Large intestine (tissue), 3 donors: ENCODE data around the gene PCTP. TPM values are rescaled to one million over a fixed set of nuclear protein-coding genes. Genes with fewer than 3 reads are reported as not detected.

Experiments used
- DNase-seq, 2 donors: peaks; one replicate each; pipeline versions ENCODE4 v3.0.0 to v3.0.0-alpha.2; 2013
- H3K27ac ChIP-seq: one replicate; pipeline ENCODE4 v1.5.1; 2013; ENCODE audit warnings: low read length
- H3K27me3 ChIP-seq: 2 replicates; pipeline ENCODE4 v1.6.1; 2013; ENCODE audit warnings: low read length; ENCODE audit not compliant: control insufficient read depth, insufficient read depth
- H3K36me3 ChIP-seq: 2 replicates; pipeline ENCODE4 v1.6.1; 2013; ENCODE audit warnings: low read length; ENCODE audit not compliant: control insufficient read depth, insufficient read depth
- H3K4me1 ChIP-seq: one replicate; pipeline ENCODE4 v1.6.1; 2013; ENCODE audit warnings: low read length; ENCODE audit not compliant: control insufficient read depth, insufficient read depth
- H3K4me3 ChIP-seq: one replicate; pipeline ENCODE4 v1.5.1; 2013; ENCODE audit warnings: low read length
- H3K9me3 ChIP-seq: one replicate; pipeline ENCODE4 v1.6.1; 2013; ENCODE audit warnings: mild to moderate bottlenecking, low read depth, low read length, moderate library complexity; ENCODE audit not compliant: control insufficient read depth
- WGBS: methylation state at CpG from one replicate; pipeline ENCODE4 v1.1.5; 2013; ENCODE audit warnings: low lambda C conversion rate; ENCODE audit not compliant: insufficient coverage; 5-methylcytosine and 5-hydroxymethylcytosine counted together
- polyA plus RNA-seq: library from polyadenylated mRNA; unstranded; fragments of 120-200 nt; gene quantifications from one replicate; pipeline ENCODE4 v1.2.1, GENCODE V29; 2013

The PCTP gene
- polyA plus RNA-seq, 1 donor: 20.6 TPM

DNA sequence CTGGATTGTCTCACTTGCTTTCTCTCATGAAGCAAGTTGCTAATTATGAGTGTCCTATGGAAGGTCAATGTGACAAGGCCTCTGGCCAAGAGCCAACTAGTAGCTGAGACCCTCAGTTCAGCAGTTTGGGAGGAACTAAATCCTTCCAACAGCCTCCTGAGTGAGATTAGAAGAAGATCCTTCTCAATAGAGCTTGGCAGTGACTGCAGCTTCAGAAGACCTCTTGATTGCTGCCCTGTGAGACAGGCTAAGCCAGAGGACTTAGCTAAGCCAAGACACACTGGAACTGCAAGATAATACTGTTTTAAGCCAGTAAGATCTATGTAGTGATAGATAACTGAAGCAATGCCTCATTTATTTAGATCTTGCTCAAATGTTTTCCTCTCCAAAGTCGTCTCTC is 34.3 kb downstream of the PCTP start:
- H3K4me1 ChIP-seq: no peaks in the 10 kb centered on the region
- 80% methylated on average over 1 of the region's 1 CpG for WGBS
- H3K4me3 ChIP-seq: no peak overlapping the region
- H3K9me3 ChIP-seq: no peaks in the 10 kb centered on the region
- DNase-seq: no peak
- H3K27me3 ChIP-seq: no peaks in the 10 kb centered on the region
- no peaks in the 10 kb centered on the region for H3K36me3 ChIP-seq
- no peak overlapping the region for H3K27ac ChIP-seq

DNA sequence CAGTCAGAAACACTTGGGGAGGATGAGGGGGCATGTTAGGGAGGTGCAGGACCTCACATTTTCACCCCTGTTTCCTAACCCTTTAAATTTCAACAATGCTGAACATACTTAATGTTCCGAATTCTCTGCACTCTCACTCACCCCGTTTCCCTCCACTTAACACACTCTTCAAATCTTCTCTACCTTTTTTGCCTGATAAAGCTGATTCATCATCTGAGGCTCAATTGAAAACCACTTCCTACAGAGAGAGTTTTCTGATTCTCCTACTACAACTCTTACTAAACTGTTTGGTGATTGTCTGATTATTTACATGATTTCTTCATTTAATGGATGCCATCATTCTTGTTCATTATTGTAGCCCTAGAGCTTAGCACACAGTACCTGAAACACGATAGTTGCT is 42.4 kb downstream of the PCTP start:
- Histone ChIP-seq H3K36me3 (no peaks in the 10 kb centered on the region), H3K27me3 (no peaks in the 10 kb centered on the region), H3K4me3 (no peak overlapping the region), H3K4me1 (no peaks in the 10 kb centered on the region), H3K27ac (no peak overlapping the region), H3K9me3 (no peaks in the 10 kb centered on the region)
- 100% methylated on average over 2 of the region's 3 CpGs for WGBS
- DNase-seq: no peak

DNA sequence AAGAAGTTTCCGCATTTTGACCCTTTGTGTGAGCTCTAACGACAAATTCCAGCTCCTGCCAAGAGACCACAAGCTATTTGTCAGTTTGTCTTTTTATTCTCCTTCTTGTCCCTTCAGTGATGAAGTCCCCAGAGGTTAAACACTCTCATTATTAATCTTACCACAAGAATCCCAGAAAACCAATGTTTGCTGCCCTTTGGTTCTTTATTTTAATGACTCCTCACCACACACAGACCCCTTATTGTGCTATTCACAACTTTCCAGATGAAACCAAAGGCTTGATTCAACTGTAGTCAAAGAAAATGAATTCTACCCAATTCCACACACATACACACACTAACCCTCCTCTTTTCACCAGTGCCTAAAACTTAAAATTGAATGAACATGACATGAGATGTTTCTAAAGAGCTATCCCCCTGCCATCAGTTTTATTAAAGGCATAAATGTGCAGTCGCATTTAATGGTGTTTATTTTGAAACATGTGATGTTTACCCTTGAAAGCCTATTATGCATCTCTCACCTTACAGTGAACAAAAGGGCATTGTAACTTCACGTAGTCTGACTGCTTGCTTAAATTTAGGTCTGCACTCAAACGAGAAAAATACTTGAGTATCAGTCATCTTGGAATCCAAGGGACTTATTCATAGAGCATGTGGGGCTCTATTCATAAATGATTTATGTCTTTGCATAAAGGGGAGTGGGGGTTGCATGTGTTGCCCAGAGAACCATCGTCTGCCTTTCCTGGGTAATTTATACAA is 44.1 kb downstream of the PCTP start:
- H3K36me3 ChIP-seq: no peaks in the 10 kb centered on the region
- no peaks in the 10 kb centered on the region for H3K9me3 ChIP-seq
- no peaks in the 10 kb centered on the region for H3K27me3 ChIP-seq
- no peaks in the 10 kb centered on the region for H3K4me1 ChIP-seq
- 63% methylated on average over 2 of the region's 6 CpGs for WGBS
- DNase-seq: no peak
- no peak overlapping the region for H3K4me3 ChIP-seq
- no peak overlapping the region for H3K27ac ChIP-seq

DNA sequence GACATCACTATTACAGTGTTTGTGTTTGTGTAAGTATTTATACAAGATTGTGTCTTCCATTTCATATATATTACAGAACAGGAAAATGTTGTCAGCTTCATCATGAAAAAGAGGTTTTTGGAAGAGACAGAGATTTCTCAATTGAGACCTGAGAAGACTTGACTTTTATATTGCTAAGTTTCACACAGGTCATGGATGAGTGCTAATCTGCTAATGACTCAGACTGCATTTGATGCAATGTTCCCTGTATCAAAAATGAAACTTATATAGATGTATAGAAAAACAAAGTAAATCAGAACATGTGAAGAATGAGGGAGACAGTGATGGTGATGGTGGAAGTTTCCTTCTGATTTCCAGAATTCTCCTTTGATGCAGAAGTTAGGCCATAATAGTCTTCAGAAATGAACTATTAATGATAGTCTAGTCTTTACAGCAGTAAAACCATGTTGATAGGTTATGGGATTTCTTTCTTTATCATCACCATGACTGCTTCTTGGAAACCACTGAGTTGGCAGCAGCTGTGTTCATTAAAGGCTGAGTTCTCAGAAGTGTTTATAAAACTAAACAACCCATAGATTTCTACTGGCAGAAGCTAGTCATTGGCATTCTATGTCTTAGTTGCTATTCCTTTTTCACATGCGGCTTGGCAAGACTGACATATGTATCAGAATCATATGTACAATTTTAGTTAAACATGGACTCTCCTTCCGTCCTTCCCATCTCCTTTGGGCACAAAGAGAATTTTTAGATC is 56.1 kb downstream of the PCTP start:
- WGBS: 100% methylated on average over 1 of the region's 2 CpGs
- H3K9me3 ChIP-seq: no peaks in the 10 kb centered on the region
- no peak for DNase-seq
- H3K36me3 ChIP-seq: no peaks in the 10 kb centered on the region
- H3K27me3 ChIP-seq: no peaks in the 10 kb centered on the region
- H3K4me1 ChIP-seq: no peaks in the 10 kb centered on the region
- no peak overlapping the region for H3K4me3 ChIP-seq
- no peak overlapping the region for H3K27ac ChIP-seq

DNA sequence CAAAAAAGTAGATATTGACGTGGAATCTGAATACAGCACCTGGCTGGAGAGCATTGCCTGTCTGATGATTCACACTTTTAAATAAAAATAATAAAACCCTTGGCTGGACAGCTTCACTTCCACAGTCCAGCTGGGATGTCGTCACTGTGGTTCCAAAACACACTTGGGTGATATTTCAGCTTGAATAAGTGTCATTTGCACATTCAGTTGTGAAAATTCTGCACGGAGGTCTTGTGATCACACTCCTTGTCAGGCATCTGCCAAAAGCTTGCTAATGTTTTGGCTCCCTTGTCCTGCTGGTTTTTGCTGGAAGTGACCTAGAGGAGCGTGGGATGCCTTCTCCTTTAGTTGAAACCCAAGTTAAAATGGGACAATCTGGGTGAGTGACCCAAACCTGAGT is 60.7 kb downstream of the PCTP start:
- no peak overlapping the region for H3K27ac ChIP-seq
- H3K27me3 ChIP-seq: no peaks in the 10 kb centered on the region
- no CpG with 5 or more reads among the region's 4 CpGs for WGBS
- no peak overlapping the region for H3K4me3 ChIP-seq
- no peaks in the 10 kb centered on the region for H3K4me1 ChIP-seq
- H3K9me3 ChIP-seq: no peaks in the 10 kb centered on the region
- DNase-seq: no peak
- no peaks in the 10 kb centered on the region for H3K36me3 ChIP-seq

DNA sequence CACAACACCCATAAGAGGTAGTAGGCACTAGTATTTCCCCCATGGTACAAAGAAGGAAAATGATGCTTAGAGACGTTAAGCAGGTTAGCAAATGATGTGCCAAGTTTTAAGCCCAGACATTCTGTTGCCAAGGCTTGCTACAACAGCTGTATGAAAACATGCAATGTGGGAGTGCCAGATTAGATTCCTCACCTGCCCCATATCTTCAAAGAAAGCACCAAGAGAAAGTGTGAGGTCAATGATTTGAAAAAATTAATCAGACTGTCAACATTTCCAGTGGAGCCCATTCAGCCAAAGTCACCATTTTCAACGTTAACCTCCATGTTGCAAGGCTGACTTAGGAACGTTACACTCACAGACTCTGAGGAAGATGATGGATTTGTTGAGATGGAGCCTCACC is 61.5 kb downstream of the PCTP start:
- H3K9me3 ChIP-seq: no peaks in the 10 kb centered on the region
- no peaks in the 10 kb centered on the region for H3K36me3 ChIP-seq
- H3K4me3 ChIP-seq: no peak overlapping the region
- no peak for DNase-seq
- no peaks in the 10 kb centered on the region for H3K27me3 ChIP-seq
- WGBS: 80% methylated on average over 1 of the region's 3 CpGs
- no peak overlapping the region for H3K27ac ChIP-seq
- no peaks in the 10 kb centered on the region for H3K4me1 ChIP-seq

DNA sequence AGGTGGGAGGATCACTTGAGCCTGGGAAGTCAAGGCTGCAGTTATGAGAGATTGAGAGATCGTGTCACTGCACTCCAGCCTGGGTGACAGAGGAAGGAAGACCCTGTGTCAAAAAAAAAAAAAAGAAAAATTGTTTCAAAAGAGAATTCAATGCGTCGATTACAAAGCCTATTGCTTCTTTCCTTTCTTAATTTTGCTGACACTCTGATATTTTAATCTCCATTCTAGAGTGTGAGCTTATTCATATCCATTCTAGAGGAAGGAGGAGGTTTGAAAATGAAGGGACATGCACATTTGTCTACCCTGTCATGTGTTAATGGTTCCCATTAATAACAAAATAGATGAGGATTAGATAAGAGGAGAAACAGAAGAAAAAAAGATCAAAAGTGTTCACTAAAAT is 63.1 kb downstream of the PCTP start:
- Histone ChIP-seq H3K27ac (no peak overlapping the region), H3K9me3 (no peaks in the 10 kb centered on the region)
- 100% methylated on average over 2 of the region's 3 CpGs for WGBS

DNA sequence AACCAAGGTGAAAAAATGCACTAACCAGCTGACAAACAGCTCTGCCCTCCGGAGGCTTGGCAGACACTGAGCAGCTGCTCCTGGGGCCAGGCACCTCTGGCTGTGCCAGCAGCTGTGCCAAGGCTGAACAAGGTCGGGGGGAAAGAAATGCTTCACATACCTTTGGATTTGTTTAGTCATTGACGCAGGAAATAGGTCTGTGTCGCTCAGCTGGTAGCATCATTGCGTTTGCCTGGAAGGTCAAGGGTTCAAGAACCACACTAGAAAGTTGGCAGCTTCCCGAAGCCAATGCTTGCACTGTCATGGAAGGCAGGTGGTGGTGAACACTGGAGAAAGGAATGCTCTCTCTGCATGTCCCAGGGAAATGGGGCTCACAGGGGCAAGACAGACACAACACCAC is 63.5 kb downstream of the PCTP start:
- no peak for DNase-seq
- no CpG with 5 or more reads among the region's 6 CpGs for WGBS
- Histone ChIP-seq H3K9me3 (no peaks in the 10 kb centered on the region), H3K27me3 (no peaks in the 10 kb centered on the region), H3K4me1 (no peaks in the 10 kb centered on the region), H3K4me3 (no peak overlapping the region), H3K36me3 (no peaks in the 10 kb centered on the region), H3K27ac (no peak overlapping the region)

More for the DNA sequence above, 63.1 kb downstream of the PCTP start:
- no peaks in the 10 kb centered on the region for H3K36me3 ChIP-seq
- no peaks in the 10 kb centered on the region for H3K4me1 ChIP-seq
- H3K27me3 ChIP-seq: no peaks in the 10 kb centered on the region
- DNase-seq: no peak
- no peak overlapping the region for H3K4me3 ChIP-seq

DNA sequence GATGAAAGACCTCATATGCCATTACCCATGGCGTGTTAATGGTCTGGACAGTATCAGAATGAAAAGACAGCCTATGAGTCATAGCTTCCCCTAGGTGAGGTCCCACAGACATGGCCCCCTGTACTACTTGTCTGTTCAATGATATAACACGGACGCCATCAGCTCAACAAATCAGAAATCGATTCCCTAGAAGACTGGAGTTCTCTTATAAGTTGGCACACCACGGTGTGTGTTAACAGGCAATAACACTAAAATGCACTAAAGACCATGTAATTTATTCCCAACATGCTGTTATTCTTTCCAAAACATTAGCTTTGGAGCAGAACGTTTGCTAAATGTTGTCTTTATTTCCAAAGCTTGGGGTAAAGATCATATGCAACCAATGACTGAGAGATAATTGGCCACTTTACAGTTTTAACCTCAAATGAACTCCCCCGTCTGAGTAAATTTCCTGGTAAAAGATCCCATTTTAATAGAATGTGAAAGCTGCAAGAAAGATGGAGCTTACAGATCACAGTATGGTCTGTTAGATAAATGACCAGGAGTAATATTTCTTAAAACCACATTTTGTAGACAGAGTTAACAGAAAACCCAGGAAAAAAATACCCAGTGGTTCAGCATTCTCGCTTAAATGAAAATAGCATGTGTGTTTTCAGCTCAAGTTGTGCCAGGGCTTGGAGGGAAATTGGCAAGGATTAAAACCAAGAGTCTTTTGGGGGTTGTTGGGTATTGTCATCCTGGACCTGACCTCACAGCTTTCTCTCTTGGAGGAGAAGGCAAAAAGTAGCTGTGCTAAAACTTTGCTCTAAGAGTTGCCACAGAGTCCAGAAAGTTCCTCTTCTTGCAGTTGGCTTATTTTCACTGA is 65.9 kb downstream of the PCTP start:
- Histone ChIP-seq H3K4me3 (no peak overlapping the region), H3K9me3 (no peaks in the 10 kb centered on the region), H3K4me1 (no peaks in the 10 kb centered on the region), H3K36me3 (no peaks in the 10 kb centered on the region), H3K27me3 (no peaks in the 10 kb centered on the region), H3K27ac (no peak overlapping the region)
- WGBS: 92% methylated on average over 2 of the region's 8 CpGs
- no peak for DNase-seq

DNA sequence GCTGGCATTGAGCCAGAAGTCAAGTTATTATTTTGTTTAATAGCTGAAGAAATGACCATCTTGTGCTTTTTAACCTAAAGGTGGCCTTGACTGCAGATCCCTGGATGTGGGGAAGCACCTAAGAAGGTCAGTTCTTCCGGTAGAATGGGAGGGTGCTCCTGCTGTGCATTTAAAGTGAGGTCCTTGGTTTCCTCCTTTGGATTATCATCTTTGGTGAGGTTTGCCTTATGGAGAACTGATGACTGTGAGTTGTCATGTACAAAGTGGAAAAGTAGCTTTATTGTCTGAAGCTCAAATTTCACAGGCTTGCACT is 66.5 kb downstream of the PCTP start:
- no peak overlapping the region for H3K4me3 ChIP-seq
- no peaks in the 10 kb centered on the region for H3K9me3 ChIP-seq
- DNase-seq: no peak
- no peaks in the 10 kb centered on the region for H3K36me3 ChIP-seq
- no peak overlapping the region for H3K27ac ChIP-seq
- H3K4me1 ChIP-seq: no peaks in the 10 kb centered on the region
- no CpG with 5 or more reads among the region's 1 CpG for WGBS
- H3K27me3 ChIP-seq: no peaks in the 10 kb centered on the region
